Activated T-helper 17 cell treated with anti-CD3 and anti-CD28 coated beads, Interleukin-2, amount 50 U/mL, for 72 hours (primary cell): Measurements from ENCODE around the gene APOM. TPM values are rescaled to one million over a fixed set of nuclear protein-coding genes. Genes with fewer than 3 reads are reported as not detected.

Experiments
- ATAC-seq: fragments of 150-1000 bp; cut with Tn5 transposase; replicated peaks from 2 replicates; pipeline ENCODE4 v1.10.0; 2021; ENCODE audit warnings: mild to moderate bottlenecking, moderate library complexity
- H3K27ac Mint-ChIP-seq: one replicate; pipeline ENCODE4 v1.8.0; 2022; ENCODE audit warnings: mixed read lengths
- H3K27me3 Mint-ChIP-seq: one replicate; pipeline ENCODE4 v1.8.0; 2022; ENCODE audit warnings: mixed read lengths
- H3K36me3 Mint-ChIP-seq: one replicate; pipeline ENCODE4 v1.8.0; 2022; ENCODE audit warnings: low read depth, mild to moderate bottlenecking, mixed read lengths
- H3K4me1 Mint-ChIP-seq: one replicate; pipeline ENCODE4 v1.8.0; 2022; ENCODE audit warnings: mixed read lengths
- H3K4me3 Mint-ChIP-seq: one replicate; pipeline ENCODE4 v1.8.0; 2022; ENCODE audit warnings: mild to moderate bottlenecking, mixed read lengths
- H3K9me3 Mint-ChIP-seq: one replicate; pipeline ENCODE4 v1.8.0; 2022; ENCODE audit warnings: mixed read lengths
- total RNA-seq, 2 donors: library from RNA; stranded (reverse); gene quantifications; one replicate each; pipeline ENCODE4 v1.2.3, GENCODE V29; 2022

APOM gene
- total RNA-seq, 2 donors from 2014 or later = 0.76 to 1.3 TPM

GRCh38 chr6:31658983-31659648 lies 3.4 kb downstream of the APOM start:
- ATAC-seq = no peak
- H3K4me3 Mint-ChIP-seq = peak overlapping the region; percentile 96
- H3K27me3 Mint-ChIP-seq = no peaks in the 10 kb centered on the region
- H3K9me3 Mint-ChIP-seq = no peaks in the 10 kb centered on the region
- H3K27ac Mint-ChIP-seq = peak overlapping the region; percentile 95
- peaks cover 84% of the 10 kb centered on the region for H3K36me3 Mint-ChIP-seq
- peaks cover 33% of the 10 kb centered on the region for H3K4me1 Mint-ChIP-seq

GRCh38 chr6:31659649-31660380 lies 4.1 kb downstream of the APOM start:
- Mint-ChIP-seq H3K27ac (peak overlapping the region; percentile 95), H3K4me1 (peaks cover 33% of the 10 kb centered on the region), H3K36me3 (peaks cover 91% of the 10 kb centered on the region)

GRCh38 chr6:31660381-31661261 lies 4.9 kb downstream of the APOM start, which contains the start of gene C6orf47:
C6orf47 (minus strand) TSS chr6:31660778; CDS start chr6:31659947, 831 bp downstream.
- Mint-ChIP-seq H3K4me1 (peaks cover 30% of the 10 kb centered on the region), H3K4me3 (peak within 1 kb of the TSS; percentile 96), H3K27me3 (no peaks in the 10 kb centered on the region), H3K9me3 (no peaks in the 10 kb centered on the region), H3K36me3 (peaks cover 92% of the 10 kb centered on the region), H3K27ac (peak within 1 kb of the TSS; percentile 95)
- peak; percentile 64 for ATAC-seq

More at GRCh38 chr6:31659649-31660380, 4.1 kb downstream of the APOM start:
- Mint-ChIP-seq H3K27me3 (no peaks in the 10 kb centered on the region), H3K9me3 (no peaks in the 10 kb centered on the region), H3K4me3 (peak overlapping the region; percentile 96)
- peak; percentile 62 for ATAC-seq

- H3K36me3 Mint-ChIP-seq = peaks cover 92% of the 10 kb centered on the region
- H3K27me3 Mint-ChIP-seq = no peaks in the 10 kb centered on the region
- H3K4me1 Mint-ChIP-seq = peaks cover 26% of the 10 kb centered on the region
- H3K4me3 Mint-ChIP-seq = peak overlapping the region; percentile 96
- ATAC-seq = no peak
- peak overlapping the region; percentile 95 for H3K27ac Mint-ChIP-seq
- no peaks in the 10 kb centered on the region for H3K9me3 Mint-ChIP-seq
These were observed 5.8 kb downstream of the APOM start for GRCh38 chr6:31661262-31662123.

GRCh38 chr6:31662124-31662723 lies 6.5 kb downstream of the APOM start:
- ATAC-seq = no peak
- H3K4me1 Mint-ChIP-seq = peaks cover 30% of the 10 kb centered on the region
- H3K4me3 Mint-ChIP-seq = peak overlapping the region; percentile 96
- H3K27ac Mint-ChIP-seq = peak overlapping the region; percentile 9
- peaks cover 94% of the 10 kb centered on the region for H3K36me3 Mint-ChIP-seq
- H3K9me3 Mint-ChIP-seq = no peaks in the 10 kb centered on the region
- H3K27me3 Mint-ChIP-seq = no peaks in the 10 kb centered on the region

GRCh38 chr6:31663126-31663960 lies 7.6 kb downstream of the APOM start:
- H3K27ac Mint-ChIP-seq = peak overlapping the region; percentile 97
- no peaks in the 10 kb centered on the region for H3K27me3 Mint-ChIP-seq
- peaks cover 94% of the 10 kb centered on the region for H3K36me3 Mint-ChIP-seq
- no peak for ATAC-seq
- H3K4me1 Mint-ChIP-seq = peaks cover 27% of the 10 kb centered on the region
- H3K9me3 Mint-ChIP-seq = no peaks in the 10 kb centered on the region
- peak overlapping the region; percentile 96 for H3K4me3 Mint-ChIP-seq

- ATAC-seq = no peak
- H3K9me3 Mint-ChIP-seq = no peaks in the 10 kb centered on the region
- H3K4me3 Mint-ChIP-seq = peak overlapping the region; percentile 96
- peaks cover 94% of the 10 kb centered on the region for H3K36me3 Mint-ChIP-seq
- peak overlapping the region; percentile 97 for H3K27ac Mint-ChIP-seq
- peaks cover 23% of the 10 kb centered on the region for H3K4me1 Mint-ChIP-seq
- no peaks in the 10 kb centered on the region for H3K27me3 Mint-ChIP-seq
These were observed 8.5 kb downstream of the APOM start for GRCh38 chr6:31663961-31664789.

GRCh38 chr6:31664790-31665500 lies 9.3 kb downstream of the APOM start, which contains the start of gene GPANK1:
GPANK1 (minus strand) TSS chr6:31664997; CDS start chr6:31664478, 519 bp downstream.
- no peaks in the 10 kb centered on the region for H3K9me3 Mint-ChIP-seq
- H3K4me3 Mint-ChIP-seq = peak within 1 kb of the TSS; percentile 96
- peak within 1 kb of the TSS; percentile 97 for H3K27ac Mint-ChIP-seq
- no peaks in the 10 kb centered on the region for H3K27me3 Mint-ChIP-seq
- H3K4me1 Mint-ChIP-seq = peaks cover 23% of the 10 kb centered on the region
- H3K36me3 Mint-ChIP-seq = peaks cover 94% of the 10 kb centered on the region
- ATAC-seq = peak; percentile 43

- Mint-ChIP-seq H3K27me3 (no peaks in the 10 kb centered on the region), H3K4me1 (peaks cover 23% of the 10 kb centered on the region), H3K4me3 (peak within 1 kb of the TSS; percentile 96), H3K9me3 (no peaks in the 10 kb centered on the region), H3K36me3 (peaks cover 96% of the 10 kb centered on the region), H3K27ac (peak within 1 kb of the TSS; percentile 97)
- peak; percentile 93 for ATAC-seq
These were observed 10.0 kb downstream of the APOM start, which contains the start of gene CSNK2B for GRCh38 chr6:31665501-31666336. CSNK2B (plus strand) TSS chr6:31666080; CDS start chr6:31666832, 752 bp downstream.

GRCh38 chr6:31666337-31666965 lies 10.8 kb downstream of the APOM start:
- H3K4me1 Mint-ChIP-seq = peaks cover 23% of the 10 kb centered on the region
- no peaks in the 10 kb centered on the region for H3K9me3 Mint-ChIP-seq
- ATAC-seq = no peak
- H3K36me3 Mint-ChIP-seq = peaks cover 96% of the 10 kb centered on the region
- no peaks in the 10 kb centered on the region for H3K27me3 Mint-ChIP-seq
- peak overlapping the region; percentile 97 for H3K27ac Mint-ChIP-seq
- H3K4me3 Mint-ChIP-seq = peak overlapping the region; percentile 96
